NCI-H748 (cell line): ENCODE measurements around the gene DOLPP1.
"Not testable (repeated sequence)": the region's sequence is repeated elsewhere in the genome, so short reads cannot be mapped to it uniquely, and the experiment has no call there.

Experiments used
- DNase-seq: peaks from one replicate; lab custom pipeline; 2025; ENCODE audit not compliant: unreplicated experiment; lab: John Stamatoyannopoulos, UW

The DOLPP1 gene

DNA sequence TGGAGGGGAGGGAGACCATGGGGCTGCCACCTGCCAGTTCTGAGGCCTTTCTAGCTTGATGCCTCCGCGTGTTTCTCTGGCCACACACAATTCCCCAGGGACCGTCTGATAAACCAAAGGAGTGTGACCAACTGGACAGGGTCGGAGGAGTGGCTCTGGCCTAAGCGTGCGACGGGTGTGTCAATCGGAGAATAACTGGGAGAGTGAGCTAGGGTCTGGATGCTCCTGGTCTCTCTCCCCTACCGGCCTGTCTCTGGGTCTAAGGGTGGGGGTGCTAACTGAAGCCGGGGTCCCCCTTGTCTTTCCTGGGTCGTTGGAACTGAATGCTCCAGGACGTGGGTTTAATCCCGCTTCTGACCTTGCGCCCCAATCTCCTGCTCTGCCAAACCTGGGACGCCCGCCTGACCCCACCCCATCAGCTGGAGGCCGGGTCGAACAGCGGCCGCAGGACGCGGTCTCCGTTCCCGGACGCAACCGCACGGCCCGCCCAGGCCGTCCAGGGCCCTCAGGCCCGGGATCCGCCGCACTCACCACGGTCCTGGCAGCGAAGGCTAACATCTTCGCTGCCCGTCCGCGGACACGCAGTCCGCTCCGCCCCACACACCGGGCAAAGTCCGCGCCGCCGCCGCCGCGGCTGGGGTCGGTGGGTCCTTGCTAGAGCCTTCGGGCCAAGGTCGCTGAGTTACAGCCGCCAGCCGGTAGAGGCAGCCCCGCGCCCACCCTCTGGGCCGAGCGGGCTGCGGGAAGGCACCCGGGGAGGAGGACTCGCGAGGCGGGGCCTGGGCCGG lies 29.2 kb downstream of the DOLPP1 start:
- no peak for DNase-seq

DNA sequence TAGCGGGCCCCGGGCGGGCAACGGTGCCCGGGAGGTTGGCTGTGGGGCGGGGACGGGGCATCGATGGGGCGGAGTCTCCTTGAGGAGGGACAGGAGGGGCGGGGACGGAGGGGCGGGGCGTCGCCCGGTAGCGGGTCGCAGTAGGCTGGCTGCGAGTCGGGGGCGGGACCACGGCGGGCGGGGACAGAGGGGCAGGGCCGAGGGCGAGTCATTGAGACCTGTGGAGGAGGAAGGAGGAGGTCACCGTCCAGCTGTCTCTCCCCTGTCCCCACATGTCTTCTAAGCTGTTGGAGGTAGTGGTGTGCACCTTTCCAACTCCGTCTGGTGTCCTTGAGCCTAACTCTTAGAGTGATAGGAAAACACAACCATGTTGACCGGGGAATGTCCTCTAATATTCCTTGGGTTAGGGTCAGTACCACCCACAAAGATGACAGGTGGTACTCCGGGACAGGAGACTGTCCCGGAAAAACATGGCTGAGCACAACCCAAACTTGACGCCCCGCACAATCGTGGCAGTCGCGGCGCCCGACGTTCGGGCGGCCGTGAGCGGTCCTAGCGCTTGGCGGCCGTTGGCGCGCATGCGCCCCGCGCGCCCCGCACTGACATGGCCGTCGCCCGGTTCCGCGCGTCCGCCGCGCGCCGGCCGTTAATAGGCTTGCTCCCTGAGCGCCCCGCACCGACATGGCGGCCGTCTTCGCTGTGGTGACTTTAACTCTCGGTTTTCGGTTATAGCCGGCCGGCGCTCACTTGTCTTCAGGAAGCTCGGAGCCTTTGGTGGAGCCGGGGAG lies 30.0 kb downstream of the DOLPP1 start, which contains the start of the genes CRAT and PTPA:
CRAT (minus strand) TSS at position 54 of the 788 bp plus-strand sequence. CDS start 284 bp downstream, outside the sequence.
PTPA (plus strand) TSS at position 676 of the 788 bp plus-strand sequence. CDS start 186 bp downstream, outside the sequence.
- peak; percentile 92 for DNase-seq

DNA sequence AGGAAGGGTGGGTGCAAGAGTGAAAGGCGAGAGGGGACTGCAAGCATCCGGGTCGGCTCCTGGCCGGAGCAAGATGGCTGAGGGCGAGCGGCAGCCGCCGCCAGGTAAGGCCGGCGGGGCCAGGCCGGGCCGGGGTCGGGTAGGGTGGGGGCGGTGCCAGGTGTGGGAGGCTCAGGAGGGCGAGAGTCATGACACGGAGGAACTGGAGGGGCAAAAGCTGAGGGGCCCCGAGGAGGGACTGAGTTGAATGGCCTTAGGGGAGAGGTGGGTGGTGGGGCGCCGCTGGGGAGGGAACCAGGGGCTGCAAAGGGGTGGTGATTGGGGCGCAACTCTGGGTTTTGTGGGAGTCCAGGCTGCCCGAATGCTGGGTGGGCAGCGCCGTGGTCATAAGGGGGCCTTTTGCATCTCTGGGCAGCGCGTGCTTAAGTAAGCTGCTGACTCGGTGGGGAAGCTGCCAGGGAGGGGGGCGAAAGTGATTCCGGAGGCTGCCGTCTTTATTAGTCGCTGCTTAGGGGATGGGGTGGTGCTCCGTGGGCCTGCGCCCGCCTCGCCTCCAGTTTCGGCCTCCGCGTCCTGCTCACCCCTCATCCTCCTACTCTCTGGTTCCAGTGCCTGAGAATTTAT lies 30.7 kb downstream of the DOLPP1 start:
- peak; percentile 54 for DNase-seq

DNA sequence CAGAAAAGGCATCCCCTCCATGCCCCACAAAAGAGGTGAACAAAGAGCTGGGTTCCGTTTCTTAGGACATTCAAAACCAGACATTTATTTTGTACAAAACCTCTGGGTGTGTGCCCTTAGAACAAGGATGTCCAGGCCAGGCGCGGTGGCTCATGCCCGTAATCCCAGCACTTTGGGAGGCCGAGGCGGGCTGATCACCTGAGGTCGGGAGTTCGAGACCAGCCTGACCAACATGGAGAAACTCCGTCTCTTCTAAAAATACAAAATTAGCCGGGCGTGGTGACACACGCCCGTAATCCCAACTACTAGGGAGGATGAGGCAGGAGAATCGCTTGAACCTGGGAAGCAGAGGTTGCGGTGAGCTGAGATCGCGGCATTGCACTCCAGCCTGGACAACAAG lies 31.6 kb downstream of the DOLPP1 start:
- DNase-seq, result not testable (repeated sequence)

DNA sequence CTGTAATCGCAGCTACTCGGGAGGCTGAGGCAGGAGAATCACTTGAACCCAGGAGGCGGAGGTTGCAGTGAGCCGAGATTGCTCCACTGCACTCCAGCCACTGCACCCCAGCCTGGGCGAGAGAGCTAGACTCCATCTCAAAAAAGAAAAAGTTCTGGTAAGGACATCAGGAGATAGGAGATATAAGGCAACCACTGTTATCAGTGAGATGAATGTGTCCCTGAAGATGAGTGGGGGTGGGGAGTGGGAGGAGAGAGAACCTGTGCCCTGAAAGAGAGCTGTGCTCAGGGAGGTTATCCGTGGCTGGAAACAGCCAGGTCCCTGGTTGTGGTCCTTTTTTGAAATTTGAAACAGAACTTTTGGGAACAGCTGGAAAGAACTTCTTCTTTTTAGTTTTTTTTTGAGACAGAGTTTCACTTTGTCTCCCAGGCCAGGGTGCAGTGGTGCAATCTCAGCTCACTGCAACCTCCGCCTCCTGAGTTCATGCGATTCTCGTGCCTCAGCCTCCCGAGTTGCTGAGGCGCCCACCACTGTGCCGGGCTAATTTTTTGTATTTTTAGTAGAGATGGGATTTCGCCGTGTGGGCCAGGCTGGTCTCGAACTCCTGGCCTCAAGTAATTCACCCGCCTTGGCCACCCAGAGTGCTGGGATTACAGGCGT lies 32.9 kb downstream of the DOLPP1 start:
- DNase-seq, result no peak

DNA sequence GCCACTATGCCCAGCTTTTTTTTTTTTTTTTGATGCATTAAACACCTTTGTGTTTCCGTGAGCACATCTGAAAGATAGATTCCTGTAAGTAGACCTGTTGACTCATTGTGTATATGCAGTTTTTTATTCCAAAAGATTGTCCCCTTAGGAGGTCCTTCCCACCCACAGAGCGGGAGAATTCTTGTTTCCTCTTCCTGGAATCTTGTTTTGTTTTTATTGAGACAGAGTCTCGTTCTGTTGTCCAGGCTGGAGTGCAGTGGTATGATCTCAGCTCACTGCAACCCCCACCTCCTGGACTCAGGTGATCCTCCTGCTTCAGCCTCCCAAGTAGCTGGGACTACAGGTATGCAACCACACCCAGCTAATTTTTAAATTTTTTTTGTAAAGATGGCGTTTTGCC lies 37.9 kb downstream of the DOLPP1 start:
- DNase-seq, result no peak

DNA sequence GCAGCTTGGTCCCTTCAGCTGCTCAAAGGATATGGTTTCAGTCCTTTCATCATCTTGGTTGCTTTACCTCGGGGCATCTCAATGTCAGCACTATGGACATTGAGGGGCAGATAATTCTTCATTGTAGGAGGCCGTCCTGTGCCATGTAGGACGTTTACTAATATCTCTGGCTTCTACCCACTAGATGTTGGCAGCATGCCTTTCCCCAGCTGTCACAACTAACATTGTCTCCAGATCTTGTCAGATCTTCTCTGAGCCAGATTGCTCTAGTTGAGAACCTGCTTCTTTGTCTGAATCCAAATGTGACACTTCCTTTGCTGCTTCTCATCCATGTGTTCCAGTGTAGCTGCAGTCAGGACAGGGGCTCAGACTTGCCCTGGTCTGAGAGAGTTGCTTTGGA lies 40.6 kb downstream of the DOLPP1 start:
- no peak for DNase-seq

DNA sequence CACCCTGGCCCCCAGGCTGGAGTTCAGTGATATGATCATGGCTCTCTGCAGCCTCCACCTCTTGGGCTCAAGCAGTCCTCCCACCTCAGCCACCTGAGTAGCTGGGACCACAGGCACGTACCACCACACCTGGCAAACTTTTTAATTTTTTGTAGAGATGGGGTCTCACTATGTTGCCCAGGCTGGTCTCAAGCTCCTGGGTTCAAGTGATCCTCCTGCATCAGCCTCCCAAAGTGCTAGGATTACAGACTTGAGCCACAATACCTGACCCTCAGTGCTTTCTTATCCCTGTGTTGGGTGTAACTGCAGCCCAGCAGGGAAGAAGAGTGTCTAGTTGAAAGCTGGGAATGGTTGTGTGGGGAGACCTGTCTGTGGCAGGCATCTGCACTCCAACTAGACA lies 41.2 kb downstream of the DOLPP1 start:
- DNase-seq, result no peak

DNA sequence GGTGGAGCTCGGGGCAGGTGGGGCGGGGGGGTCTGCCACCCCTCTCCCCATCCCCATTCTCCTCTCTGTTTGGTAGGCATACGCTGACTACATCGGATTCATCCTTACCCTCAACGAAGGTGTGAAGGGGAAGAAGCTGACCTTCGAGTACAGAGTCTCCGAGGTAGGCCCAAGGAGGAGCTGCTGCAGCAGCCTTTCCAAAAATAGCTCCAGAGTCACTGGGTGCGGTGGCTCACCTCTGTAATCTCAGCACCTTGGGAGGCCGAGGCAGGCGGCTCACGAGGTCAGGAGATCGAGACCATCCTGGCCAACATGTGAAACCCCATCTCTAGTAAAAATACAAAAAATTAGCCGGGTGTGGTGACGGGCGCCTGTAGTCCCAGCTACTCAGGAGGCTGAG lies 42.1 kb downstream of the DOLPP1 start:
- not testable (repeated sequence) for DNase-seq

DNA sequence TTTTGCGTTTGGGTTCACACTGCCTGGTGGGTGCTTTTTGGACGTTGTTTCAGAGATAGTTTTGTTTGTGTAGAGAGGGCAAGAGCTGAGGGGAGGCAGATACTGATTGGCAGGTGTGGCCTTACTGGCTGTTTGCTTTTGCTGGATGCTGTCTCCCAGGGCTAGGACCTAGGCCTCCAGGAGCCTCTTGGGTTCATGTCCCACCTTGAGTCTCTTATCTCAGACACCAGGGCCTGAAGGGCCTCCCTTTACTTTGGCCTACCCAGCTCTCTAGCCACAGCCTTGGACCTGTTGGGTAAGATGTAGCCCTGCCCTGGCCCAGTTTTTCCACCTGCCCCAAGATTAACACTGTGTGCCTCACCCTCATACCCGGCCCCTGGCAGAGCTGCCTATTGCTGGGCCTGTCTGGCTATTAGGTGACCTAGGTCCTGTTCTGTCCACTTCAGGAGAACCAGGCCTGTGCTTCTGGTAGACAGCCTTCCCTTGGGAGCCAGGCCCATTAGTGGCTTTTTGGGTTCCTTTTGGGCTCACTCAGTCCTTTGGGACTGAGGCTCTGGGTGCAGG lies 43.7 kb downstream of the DOLPP1 start:
- DNase-seq, result no peak

DNA sequence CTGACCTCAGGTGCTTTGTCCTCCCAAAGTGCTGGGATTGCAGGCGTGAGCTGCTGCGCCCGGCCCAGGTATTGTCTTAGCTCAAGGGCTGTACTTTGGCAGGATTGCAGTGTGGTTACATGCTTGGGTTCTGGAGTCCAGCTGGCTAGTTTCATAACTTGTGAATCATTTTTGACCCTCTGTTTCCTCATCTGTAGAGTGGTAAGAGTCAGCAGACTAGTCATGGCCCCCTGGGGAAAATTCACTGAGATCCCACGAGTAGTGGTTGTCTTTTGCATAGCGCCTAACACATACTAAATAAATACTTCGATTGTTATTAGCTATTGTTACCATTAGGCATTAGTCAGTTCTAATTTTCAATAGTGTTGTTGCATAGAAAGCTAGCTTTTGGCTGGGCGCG lies 44.6 kb downstream of the DOLPP1 start:
- no peak for DNase-seq

DNA sequence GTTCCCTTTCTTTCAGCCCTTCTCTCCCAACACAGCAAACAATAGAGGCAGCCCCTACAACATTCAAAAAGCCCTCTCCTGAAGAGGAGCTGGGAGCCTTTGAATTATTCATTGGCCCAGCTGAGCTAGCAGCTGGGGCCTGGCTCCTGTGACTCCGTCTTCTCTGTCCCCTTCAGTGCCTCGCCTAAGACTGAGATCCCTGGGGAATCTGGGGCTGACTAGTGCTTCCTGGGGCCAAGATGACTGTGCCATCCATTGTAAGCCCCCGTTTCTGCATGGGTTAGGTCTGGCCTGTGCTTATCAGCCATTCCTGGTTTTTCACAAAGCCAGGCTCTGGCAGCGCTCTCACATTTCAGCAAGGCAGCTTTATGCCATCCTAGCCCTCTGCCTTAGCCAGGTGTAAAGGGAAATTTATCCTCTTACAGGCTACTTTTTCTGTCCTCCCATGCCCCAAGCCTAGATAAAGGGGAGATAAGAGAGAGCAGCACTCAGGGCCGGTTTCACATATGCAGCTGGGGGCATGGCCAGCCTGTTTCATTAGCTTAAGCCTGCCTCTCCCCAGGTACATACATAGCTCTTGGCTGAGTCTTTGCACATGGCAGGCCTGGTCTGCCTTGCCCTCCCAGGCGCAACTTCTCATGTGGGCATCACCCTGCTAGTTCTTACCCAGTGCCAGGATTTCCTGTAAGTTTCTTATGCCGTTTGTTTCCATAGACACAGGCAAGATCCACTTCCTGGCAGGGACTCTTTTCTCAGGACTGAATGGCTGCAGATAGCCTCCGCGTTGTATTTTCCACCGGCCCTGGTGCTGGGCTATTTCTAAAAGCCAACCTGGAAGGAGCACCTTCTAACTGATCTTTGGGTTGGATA lies 46.1 kb downstream of the DOLPP1 start:
- no peak for DNase-seq

DNA sequence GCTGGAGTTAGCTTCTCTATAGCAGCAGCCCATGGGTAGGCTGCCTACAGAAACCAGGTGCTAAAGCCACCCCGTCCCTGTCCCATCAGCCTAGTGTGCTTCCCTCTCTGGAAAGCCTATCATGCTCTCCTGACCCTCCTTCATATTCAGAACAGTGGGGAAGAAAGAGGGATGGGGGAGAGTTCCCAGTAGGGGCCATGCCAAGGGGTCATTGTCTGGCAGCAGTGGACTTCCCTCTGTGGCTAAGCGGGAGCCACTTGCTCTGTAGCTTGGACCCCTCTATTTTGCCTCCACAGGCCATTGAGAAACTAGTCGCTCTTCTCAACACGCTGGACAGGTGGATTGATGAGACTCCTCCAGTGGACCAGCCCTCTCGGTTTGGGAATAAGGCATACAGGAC lies 47.8 kb downstream of the DOLPP1 start:
- no peak for DNase-seq

DNA sequence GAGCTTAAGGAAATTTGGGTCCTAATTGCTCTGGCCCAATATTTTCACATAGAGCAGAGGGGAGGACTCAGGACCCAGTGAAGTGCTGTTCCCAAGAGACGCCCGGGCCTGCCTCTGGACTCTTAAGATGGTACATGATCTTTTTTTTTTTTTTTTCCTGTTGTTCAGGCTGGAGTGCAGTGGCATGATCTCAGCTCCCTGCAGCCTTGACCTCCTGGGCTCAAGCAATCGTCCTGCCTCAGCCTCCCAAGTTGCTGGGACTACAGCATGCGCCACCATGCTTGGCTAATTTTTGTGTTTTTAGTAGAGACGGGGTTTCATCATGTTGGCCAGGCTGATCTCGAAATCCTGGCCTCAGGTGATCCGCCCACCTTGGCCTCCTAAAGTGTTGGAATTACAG lies 49.4 kb downstream of the DOLPP1 start:
- not testable (repeated sequence) for DNase-seq

DNA sequence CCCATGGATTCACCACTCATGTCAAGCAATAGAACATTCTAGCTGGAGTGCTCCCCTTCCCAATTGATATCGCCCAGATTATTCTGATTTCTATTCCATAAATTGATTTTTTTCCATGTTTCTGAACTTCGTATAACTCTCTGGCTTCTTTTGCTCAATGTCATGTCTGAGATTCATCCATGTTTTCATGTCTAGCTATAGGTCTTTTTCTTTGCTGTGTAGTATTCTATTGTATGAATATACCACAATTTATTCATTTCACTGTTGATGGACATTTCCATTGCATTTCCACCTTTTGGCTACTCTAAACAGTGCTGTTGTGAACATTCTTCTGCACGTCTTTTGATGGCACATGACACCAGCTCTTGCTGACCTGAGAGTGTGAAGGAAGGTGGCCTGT lies 49.9 kb downstream of the DOLPP1 start:
- no peak for DNase-seq

DNA sequence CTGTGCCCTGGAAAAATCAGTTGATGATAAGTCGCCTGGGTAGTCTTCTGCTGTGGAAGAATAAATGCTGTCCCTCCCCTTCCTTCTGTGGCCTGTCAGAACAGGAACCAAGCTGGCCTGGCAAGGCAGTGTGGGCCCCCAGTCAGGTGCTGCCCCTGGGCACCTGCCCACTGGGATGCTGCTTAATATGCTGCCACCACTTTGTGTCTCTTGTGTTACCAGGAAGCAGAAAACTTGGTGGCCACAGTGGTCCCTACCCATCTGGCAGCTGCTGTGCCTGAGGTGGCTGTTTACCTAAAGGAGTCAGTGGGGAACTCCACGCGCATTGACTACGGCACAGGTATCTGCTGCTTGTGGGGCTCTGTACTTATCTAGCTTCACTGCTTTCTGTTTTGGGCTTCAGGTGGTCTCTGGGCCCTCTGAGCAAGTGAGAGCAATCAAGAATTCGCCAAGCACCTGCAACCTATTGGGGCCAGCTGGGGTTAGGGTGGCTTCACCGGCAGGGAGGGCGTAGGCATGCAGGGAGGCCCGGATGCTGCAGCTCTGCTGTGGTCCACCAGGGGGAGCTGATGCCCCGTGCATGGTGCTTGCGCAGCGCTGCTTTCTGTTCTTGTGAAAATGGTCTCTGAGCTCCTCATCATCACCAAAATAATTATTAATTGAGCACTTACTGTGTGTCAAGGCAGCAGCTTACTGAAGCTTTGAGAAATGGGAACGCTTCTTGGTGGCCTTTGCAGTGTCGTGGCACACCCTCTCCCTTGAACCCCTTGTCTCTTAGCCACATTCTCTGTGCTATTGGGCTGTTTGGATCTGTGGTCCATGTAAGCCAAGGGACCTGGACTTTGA lies 50.6 kb downstream of the DOLPP1 start:
- peak; percentile 43 for DNase-seq

DNA sequence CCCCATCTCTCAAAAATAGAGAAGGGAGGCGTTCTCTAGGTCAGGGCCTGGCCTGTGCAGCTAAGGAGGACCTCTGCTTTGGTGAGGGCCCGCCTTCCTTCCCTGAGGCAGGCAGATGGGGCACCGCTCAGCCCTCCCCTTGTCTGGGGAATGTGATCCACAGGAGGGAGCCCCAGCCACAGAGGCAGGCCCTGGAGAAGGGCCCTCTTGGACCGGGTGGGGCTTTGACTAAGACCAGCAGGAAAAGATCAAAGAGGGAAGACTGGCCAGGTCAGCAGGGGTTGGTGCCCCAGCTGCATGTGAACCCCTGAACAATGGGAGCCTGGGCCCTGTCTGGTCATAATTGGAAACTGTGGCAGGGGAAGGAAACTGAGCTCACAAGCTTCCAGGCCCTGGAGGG lies 52.2 kb downstream of the DOLPP1 start:
- no peak for DNase-seq

DNA sequence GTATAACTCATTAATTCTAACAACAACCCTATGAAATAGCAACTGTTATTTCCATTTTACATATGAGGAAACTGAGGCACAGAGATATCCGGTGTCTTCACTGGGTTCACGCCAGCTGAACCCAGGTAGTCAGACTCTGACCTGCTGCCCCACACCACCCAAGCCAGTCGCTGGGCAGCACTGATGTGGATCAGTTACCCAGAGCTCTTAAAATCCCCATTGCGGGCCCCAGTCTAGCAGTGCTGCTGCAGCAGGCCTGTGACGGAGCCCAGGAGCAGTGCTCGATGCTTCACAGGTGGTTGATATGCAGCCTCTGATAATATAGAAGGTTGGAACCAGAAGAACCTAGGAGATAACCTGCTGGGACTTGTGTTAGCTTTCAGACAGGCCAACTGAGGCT lies 54.6 kb downstream of the DOLPP1 start:
- DNase-seq, result no peak

DNA sequence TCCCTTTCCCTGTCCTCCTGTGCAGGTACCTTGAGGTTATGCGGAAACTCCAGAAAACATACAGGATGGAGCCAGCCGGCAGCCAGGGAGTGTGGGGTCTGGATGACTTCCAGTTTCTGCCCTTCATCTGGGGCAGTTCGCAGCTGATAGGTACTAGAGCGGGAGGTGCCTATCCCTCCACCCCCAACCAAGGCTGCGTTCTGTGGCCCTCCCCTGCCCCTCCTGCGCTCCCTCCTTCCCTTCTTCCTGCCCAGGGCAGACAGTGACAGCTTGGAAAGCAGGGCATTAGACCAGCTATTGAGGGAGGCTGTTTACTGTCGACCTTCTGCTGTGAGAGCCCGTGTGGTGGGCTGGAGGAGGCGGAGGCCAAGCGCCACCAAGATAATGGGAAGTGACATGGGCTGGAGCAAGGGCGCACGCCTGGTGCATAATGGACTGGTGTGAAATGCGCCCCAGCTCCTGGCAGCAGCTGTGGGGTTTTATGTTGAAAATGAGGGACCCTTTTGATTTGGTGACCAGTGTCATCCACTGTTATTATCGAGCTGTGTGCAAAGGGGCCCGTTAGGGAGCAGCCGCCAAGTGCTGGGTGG lies 55.6 kb downstream of the DOLPP1 start:
- no peak for DNase-seq
